SK-N-SH (cell line): Measurements from ENCODE around the gene SPO11. TPM values are rescaled to one million over a fixed set of nuclear protein-coding genes. Genes with fewer than 3 reads are reported as not detected.

Experiments used
- CTCF ChIA-PET: fragments of 300-600, 350-600 bp; formaldehyde crosslinking; extraction: SDS; loops from one replicate; lab custom pipeline; 2021; lab: Yijun Ruan, JAX
- POLR2A ChIA-PET: fragments of 350-600 bp; sonication (Branson Sonifier 250); formaldehyde crosslinking; extraction: SDS; loops from one replicate; lab custom pipeline; 2020; ENCODE audit warnings: antibody characterized with exemption, inconsistent platforms; lab: Yijun Ruan, JAX
- DNase-seq: peaks from one replicate; pipeline ENCODE4 v3.0.0; 2012
- H2AFZ ChIP-seq: fragments of 200-600 bp; sonication (generic); 2 replicates; pipeline ENCODE4 v1.8.1; 2016; ENCODE audit warnings: antibody characterized with exemption, mild to moderate bottlenecking, low read depth
- H3F3A ChIP-seq: fragments of 200-600 bp; sonication (generic); replicated peaks from 2 replicates; pipeline ENCODE3; 2016; ENCODE audit warnings: antibody characterized with exemption, mild to moderate bottlenecking; ENCODE audit not compliant: insufficient read depth
- H3K27ac ChIP-seq, 2 experiments: fragments of 200-500 bp in 1 of 2; fragments of 200-600 bp in 1 of 2; sonication (Bioruptor generic) in 1 of 2; sonication (generic), shearing (Covaris generic) in 1 of 2; 2 replicates each; pipeline versions ENCODE4 v1.5.1 to v1.6.1; 2014 to 2016; ENCODE audit warnings: low read depth in 2 of 2, inconsistent platforms in 1 of 2, low read length in 1 of 2, mild to moderate bottlenecking in 1 of 2, mixed read lengths in 1 of 2
- H3K27me3 ChIP-seq: fragments of 200-600 bp; sonication (generic), shearing (Covaris generic); 2 replicates; pipeline ENCODE4 v1.6.1; 2016; ENCODE audit warnings: mixed run types; ENCODE audit not compliant: insufficient read depth
- H3K36me3 ChIP-seq, 2 experiments: fragments of 200-500 bp in 1 of 2; fragments of 200-600 bp in 1 of 2; sonication (Bioruptor generic) in 1 of 2; sonication (generic) in 1 of 2; replicated peaks in 1 of 2; 2 replicates each; pipeline versions ENCODE3 to v1.5.1; 2014 to 2016; ENCODE audit warnings: low read length in 1 of 2, mild to moderate bottlenecking in 1 of 2; ENCODE audit not compliant: insufficient read depth in 2 of 2, control insufficient read depth in 1 of 2
- H3K4me1 ChIP-seq, 2 experiments: fragments of 200-500 bp in 1 of 2; fragments of 200-600 bp in 1 of 2; sonication (Bioruptor generic) in 1 of 2; sonication (generic), shearing (Covaris generic) in 1 of 2; 2 replicates each; pipeline versions ENCODE4 v1.5.1 to v1.6.1; 2014 to 2016; ENCODE audit warnings: low read depth in 1 of 2, low read length in 1 of 2, mixed run types in 1 of 2; ENCODE audit not compliant: insufficient read depth in 2 of 2, control insufficient read depth in 1 of 2
- H3K4me2 ChIP-seq: fragments of 200-600 bp; sonication (generic), shearing (Covaris generic); 2 replicates; pipeline ENCODE4 v1.6.1; 2017; ENCODE audit warnings: mixed run types
- H3K4me3 ChIP-seq, 2 experiments: fragments of 200-500 bp in 1 of 2; fragments of 200-600 bp in 1 of 2; sonication (Bioruptor generic) in 1 of 2; sonication (generic), shearing (Covaris generic) in 1 of 2; 2 replicates each; pipeline versions ENCODE4 v1.5.1 to v1.8.1; 2014 to 2016; ENCODE audit warnings: low read depth in 2 of 2, inconsistent platforms in 1 of 2, low read length in 1 of 2, mild to moderate bottlenecking in 1 of 2, mixed read lengths in 1 of 2, moderate library complexity in 1 of 2
- H3K79me2 ChIP-seq: fragments of 200-600 bp; sonication (generic); 2 replicates; pipeline ENCODE4 v1.8.1; 2017; ENCODE audit warnings: mild to moderate bottlenecking; ENCODE audit not compliant: insufficient read depth
- H3K9ac ChIP-seq: fragments of 200-600 bp; sonication (generic); 2 replicates; pipeline ENCODE4 v1.6.1; 2017; ENCODE audit warnings: mixed run types
- H3K9me2 ChIP-seq: fragments of 200-600 bp; sonication (generic); 2 replicates; pipeline ENCODE4 v1.6.1; 2017; ENCODE audit warnings: mixed run types
- H3K9me3 ChIP-seq: fragments of 200-600 bp; sonication (generic); 2 replicates; pipeline ENCODE4 v1.6.1; 2017; ENCODE audit warnings: mixed run types, mild to moderate bottlenecking, moderate library complexity
- H4K20me1 ChIP-seq: fragments of 200-600 bp; sonication (generic); 2 replicates; pipeline ENCODE4 v1.6.1; 2017; ENCODE audit warnings: mild to moderate bottlenecking, mixed run types; ENCODE audit not compliant: insufficient read depth
- FOXJ3 ChIP-seq: sonication (generic); formaldehyde crosslinking; IDR thresholded peaks from 2 replicates; pipeline ENCODE4 v1.5.1; 2020; ENCODE audit warnings: mild to moderate bottlenecking, missing genetic modification reagents
- JUND ChIP-seq: IDR thresholded peaks from 2 replicates; pipeline ENCODE4 v1.4.0; 2012
- MEF2A ChIP-seq: IDR thresholded peaks from 2 replicates; pipeline ENCODE4 v1.4.0; 2012; ENCODE audit warnings: low read depth, borderline replicate concordance
- MXI1 ChIP-seq: IDR thresholded peaks from 2 replicates; pipeline ENCODE4 v1.6.1; 2012; ENCODE audit warnings: mild to moderate bottlenecking, low read depth, low read length, improper control_type of control experiment
- NRF1 ChIP-seq: IDR thresholded peaks from 2 replicates; pipeline ENCODE4 v1.6.1; 2012; ENCODE audit warnings: low read depth, mild to moderate bottlenecking, low read length
- RAD21 ChIP-seq: IDR thresholded peaks from 2 replicates; pipeline ENCODE4 v1.6.1; 2012; ENCODE audit warnings: mild to moderate bottlenecking, low read length
- RFX5 ChIP-seq: IDR thresholded peaks from 2 replicates; pipeline ENCODE4 v1.6.1; 2012; ENCODE audit warnings: mild to moderate bottlenecking, improper control_type of control experiment, low read length
- SMC3 ChIP-seq: IDR thresholded peaks from 2 replicates; pipeline ENCODE4 v1.6.1; 2012; ENCODE audit warnings: low read depth, low read length, improper control_type of control experiment
- TAF1 ChIP-seq: IDR thresholded peaks from 2 replicates; pipeline ENCODE4 v1.6.1; 2012; ENCODE audit warnings: low read depth, mild to moderate bottlenecking, low read length, moderate library complexity, borderline replicate concordance
- WGBS: methylation state at CpG from one replicate; pipeline ENCODE4 v1.1.6; 2017; ENCODE audit warnings: low lambda C conversion rate; 5-methylcytosine and 5-hydroxymethylcytosine counted together
- polyA plus RNA-seq, 3 experiments: library from polyadenylated mRNA; depleted of rRNA; stranded (reverse); fragments of >200 nt; gene quantifications; 2 replicates each; pipeline ENCODE4 v1.2.3, GENCODE V29; 2012
- TF ChIP-seq, protein P1 (sequence below): fragments of 150-350 bp; IDR thresholded peaks from 2 replicates; pipeline ENCODE4 v1.6.1; 2017; ENCODE audit warnings: antibody characterized with exemption, low read length, low read depth, borderline replicate concordance
- TF ChIP-seq, protein P2 (sequence below): fragments of 150-350 bp; IDR thresholded peaks from 2 replicates; pipeline ENCODE4 v1.6.1; 2016; ENCODE audit warnings: mild to moderate bottlenecking, low read depth, low read length
- TF ChIP-seq, protein P3 (sequence below): IDR thresholded peaks from 2 replicates; pipeline ENCODE4 v1.6.1; 2012; ENCODE audit warnings: mild to moderate bottlenecking, low read depth, low read length, moderate library complexity
- TF ChIP-seq, protein P4 (sequence below): fragments of 200-600 bp; sonication (generic); IDR thresholded peaks from 2 replicates; pipeline ENCODE4 v1.6.1; 2017; ENCODE audit warnings: antibody characterized with exemption, mild to moderate bottlenecking, moderate library complexity

The SPO11 gene
- polyA plus RNA-seq, 1 of the 3 experiments (the other 2 are of a cell fraction): not detected

DNA sequence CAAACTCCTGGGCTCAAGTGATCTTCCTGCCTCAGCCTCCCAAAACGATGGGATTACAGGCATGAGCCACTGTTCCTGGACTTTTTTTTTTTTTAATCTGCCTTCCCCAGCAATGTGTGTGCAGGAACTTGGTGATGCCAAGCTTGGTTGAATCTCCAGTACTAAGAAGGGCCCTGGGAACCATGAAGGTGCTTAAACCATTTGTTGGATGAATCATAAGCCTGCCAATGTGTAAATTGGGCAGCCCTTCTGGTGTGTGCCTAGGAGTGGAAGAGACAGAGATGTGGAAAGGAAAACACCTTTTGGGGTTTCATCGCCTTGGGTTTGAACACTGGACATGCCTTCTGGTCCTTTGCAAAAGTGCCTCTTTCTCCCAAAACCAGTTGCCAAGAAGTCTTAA is 7.1 kb upstream of the SPO11 start:
- H3K36me3 ChIP-seq: no peaks in the 10 kb centered on the region
- 0 out of 2 replicates have a peak, but pooled peaks cover 3% of the 10 kb centered on the region for H3K27me3 ChIP-seq
- no peak overlapping the region for H3K4me2 ChIP-seq
- no peak overlapping the region for H3K9ac ChIP-seq
- ChIA-PET CTCF (interaction anchor here (0.6 to 14.4 kb wide), 4 partner anchors 13 to 231 kb away, joined by 3 to 128 read pairs (median 8); no protein-coding TSS in a partner anchor), POLR2A (no interaction called here)
- no peaks in the 10 kb centered on the region for H3K9me2 ChIP-seq
- DNase-seq: no peak
- peaks cover 0 to 6% of the 10 kb centered on the region in 2 experiments; a peak in 1 of 4 replicates for H3K4me1 ChIP-seq
- no peak overlapping the region for H2AFZ ChIP-seq
- no peaks in the 10 kb centered on the region for H3F3A ChIP-seq
- H3K9me3 ChIP-seq: no peaks in the 10 kb centered on the region
- no peak overlapping the region for H3K4me3 ChIP-seq
- H3K27ac ChIP-seq: no peak overlapping the region
- 43% methylated on average over 2 of the region's 2 CpGs for WGBS
- H4K20me1 ChIP-seq: no peaks in the 10 kb centered on the region
- H3K79me2 ChIP-seq: no peaks in the 10 kb centered on the region
- TF ChIP-seq RAD21 (no peak), MEF2A (no peak), NRF1 (no peak), JUND (no peak), MXI1 (no peak), RFX5 (no peak), TAF1 (no peak), SMC3 (no peak), FOXJ3 (CRISPR knock-in tag) (no peak)
- TF ChIP-seq, protein P1, sequence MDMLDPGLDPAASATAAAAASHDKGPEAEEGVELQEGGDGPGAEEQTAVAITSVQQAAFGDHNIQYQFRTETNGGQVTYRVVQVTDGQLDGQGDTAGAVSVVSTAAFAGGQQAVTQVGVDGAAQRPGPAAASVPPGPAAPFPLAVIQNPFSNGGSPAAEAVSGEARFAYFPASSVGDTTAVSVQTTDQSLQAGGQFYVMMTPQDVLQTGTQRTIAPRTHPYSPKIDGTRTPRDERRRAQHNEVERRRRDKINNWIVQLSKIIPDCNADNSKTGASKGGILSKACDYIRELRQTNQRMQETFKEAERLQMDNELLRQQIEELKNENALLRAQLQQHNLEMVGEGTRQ: no peak
- TF ChIP-seq, protein P2, sequence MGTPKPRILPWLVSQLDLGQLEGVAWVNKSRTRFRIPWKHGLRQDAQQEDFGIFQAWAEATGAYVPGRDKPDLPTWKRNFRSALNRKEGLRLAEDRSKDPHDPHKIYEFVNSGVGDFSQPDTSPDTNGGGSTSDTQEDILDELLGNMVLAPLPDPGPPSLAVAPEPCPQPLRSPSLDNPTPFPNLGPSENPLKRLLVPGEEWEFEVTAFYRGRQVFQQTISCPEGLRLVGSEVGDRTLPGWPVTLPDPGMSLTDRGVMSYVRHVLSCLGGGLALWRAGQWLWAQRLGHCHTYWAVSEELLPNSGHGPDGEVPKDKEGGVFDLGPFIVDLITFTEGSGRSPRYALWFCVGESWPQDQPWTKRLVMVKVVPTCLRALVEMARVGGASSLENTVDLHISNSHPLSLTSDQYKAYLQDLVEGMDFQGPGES: no peak
- TF ChIP-seq, protein P3, sequence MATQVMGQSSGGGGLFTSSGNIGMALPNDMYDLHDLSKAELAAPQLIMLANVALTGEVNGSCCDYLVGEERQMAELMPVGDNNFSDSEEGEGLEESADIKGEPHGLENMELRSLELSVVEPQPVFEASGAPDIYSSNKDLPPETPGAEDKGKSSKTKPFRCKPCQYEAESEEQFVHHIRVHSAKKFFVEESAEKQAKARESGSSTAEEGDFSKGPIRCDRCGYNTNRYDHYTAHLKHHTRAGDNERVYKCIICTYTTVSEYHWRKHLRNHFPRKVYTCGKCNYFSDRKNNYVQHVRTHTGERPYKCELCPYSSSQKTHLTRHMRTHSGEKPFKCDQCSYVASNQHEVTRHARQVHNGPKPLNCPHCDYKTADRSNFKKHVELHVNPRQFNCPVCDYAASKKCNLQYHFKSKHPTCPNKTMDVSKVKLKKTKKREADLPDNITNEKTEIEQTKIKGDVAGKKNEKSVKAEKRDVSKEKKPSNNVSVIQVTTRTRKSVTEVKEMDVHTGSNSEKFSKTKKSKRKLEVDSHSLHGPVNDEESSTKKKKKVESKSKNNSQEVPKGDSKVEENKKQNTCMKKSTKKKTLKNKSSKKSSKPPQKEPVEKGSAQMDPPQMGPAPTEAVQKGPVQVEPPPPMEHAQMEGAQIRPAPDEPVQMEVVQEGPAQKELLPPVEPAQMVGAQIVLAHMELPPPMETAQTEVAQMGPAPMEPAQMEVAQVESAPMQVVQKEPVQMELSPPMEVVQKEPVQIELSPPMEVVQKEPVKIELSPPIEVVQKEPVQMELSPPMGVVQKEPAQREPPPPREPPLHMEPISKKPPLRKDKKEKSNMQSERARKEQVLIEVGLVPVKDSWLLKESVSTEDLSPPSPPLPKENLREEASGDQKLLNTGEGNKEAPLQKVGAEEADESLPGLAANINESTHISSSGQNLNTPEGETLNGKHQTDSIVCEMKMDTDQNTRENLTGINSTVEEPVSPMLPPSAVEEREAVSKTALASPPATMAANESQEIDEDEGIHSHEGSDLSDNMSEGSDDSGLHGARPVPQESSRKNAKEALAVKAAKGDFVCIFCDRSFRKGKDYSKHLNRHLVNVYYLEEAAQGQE: no peak
- TF ChIP-seq, protein P4, sequence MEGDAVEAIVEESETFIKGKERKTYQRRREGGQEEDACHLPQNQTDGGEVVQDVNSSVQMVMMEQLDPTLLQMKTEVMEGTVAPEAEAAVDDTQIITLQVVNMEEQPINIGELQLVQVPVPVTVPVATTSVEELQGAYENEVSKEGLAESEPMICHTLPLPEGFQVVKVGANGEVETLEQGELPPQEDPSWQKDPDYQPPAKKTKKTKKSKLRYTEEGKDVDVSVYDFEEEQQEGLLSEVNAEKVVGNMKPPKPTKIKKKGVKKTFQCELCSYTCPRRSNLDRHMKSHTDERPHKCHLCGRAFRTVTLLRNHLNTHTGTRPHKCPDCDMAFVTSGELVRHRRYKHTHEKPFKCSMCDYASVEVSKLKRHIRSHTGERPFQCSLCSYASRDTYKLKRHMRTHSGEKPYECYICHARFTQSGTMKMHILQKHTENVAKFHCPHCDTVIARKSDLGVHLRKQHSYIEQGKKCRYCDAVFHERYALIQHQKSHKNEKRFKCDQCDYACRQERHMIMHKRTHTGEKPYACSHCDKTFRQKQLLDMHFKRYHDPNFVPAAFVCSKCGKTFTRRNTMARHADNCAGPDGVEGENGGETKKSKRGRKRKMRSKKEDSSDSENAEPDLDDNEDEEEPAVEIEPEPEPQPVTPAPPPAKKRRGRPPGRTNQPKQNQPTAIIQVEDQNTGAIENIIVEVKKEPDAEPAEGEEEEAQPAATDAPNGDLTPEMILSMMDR: no peak
